DND-41 (cell line): ENCODE measurements around the gene PUDP.

Experiments
- EZH2 ChIP-seq: IDR thresholded peaks from 3 replicates; pipeline ENCODE4 v1.6.1; 2012; ENCODE audit warnings: borderline replicate concordance, low read depth, mild to moderate bottlenecking, moderate library complexity, low read length, inconsistent platforms; ENCODE audit not compliant: severe bottlenecking
- TF ChIP-seq, protein P1 (sequence below): IDR thresholded peaks from 2 replicates; pipeline ENCODE4 v1.5.1; 2012; ENCODE audit warnings: borderline replicate concordance, low read length, moderate library complexity, mild to moderate bottlenecking; ENCODE audit not compliant: poor library complexity, severe bottlenecking; ENCODE audit errors: extremely low read depth

DNA sequence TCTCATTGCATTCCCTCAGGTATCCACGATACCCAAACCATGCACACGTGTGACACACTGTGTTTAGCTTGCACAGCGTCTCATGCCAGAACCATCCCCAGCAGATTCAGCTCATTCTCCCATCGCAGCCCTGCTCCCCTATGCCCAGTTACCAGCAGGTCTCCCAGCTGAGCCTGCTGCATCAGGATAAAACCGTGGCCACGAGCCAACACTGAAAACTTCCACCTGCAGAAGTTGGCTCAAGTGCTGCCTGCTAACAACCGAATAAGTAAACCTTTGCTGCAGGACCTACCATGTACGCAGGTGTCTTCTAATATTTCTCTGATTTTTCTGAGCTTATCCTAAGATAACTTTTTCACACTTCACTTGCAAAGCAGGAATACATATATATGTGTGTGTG, 120.9 kb downstream of the PUDP start:
- TF ChIP-seq, protein P1, sequence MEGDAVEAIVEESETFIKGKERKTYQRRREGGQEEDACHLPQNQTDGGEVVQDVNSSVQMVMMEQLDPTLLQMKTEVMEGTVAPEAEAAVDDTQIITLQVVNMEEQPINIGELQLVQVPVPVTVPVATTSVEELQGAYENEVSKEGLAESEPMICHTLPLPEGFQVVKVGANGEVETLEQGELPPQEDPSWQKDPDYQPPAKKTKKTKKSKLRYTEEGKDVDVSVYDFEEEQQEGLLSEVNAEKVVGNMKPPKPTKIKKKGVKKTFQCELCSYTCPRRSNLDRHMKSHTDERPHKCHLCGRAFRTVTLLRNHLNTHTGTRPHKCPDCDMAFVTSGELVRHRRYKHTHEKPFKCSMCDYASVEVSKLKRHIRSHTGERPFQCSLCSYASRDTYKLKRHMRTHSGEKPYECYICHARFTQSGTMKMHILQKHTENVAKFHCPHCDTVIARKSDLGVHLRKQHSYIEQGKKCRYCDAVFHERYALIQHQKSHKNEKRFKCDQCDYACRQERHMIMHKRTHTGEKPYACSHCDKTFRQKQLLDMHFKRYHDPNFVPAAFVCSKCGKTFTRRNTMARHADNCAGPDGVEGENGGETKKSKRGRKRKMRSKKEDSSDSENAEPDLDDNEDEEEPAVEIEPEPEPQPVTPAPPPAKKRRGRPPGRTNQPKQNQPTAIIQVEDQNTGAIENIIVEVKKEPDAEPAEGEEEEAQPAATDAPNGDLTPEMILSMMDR, result no peak
- TF ChIP-seq EZH2, result no peak
